ENCODE data around the gene PHF20. TPM values are rescaled to one million over a fixed set of nuclear protein-coding genes. Genes with fewer than 3 reads are reported as not detected.
"Not testable (repeated sequence)": the region's sequence is repeated elsewhere in the genome, so short reads cannot be mapped to it uniquely, and the experiment has no call there.

Gene PHF20
- total RNA-seq, 1 experiment from 2014 or later = 47.2 TPM

DNA sequence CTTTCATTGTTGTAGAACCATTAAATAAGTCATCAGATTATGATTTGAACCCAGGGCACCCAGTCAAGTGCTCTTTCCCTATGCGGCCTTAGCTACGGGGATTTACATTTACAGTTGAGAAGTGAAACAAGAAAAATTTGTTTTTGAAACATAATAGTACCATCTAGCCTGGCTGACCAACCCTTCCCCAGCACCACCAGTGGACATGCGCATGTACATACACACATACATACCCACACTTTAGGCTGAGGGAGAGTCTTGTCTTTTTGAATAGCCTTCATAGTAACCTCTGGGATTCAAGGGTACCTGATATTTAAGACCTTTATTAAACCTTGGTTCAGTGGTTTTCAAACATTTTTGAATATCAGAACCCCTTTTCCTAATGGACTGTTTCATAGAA is 148.7 kb downstream of the PHF20 start:
- no peak for DNase-seq (ENCODE audit: low spot score)

DNA sequence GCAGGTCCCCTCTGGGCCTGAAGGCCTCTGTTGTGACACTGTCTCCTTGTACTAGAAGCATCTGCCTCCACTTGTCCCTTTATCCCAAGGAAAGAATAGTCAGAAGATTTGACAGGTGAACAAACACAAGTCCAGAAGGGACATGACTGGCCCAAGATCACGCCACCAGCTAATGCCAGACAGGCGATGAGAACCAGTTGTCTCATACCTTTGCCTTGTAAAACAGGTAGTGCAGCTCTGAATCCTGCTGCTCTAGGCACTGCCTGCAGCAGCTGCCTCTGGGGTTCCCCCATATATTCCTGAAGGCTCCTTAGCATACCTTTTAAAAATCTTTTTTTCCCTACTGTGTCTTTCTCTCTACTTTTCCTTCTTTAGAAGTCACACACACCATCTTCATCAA is 157.5 kb downstream of the PHF20 start:
- no peak for DNase-seq (ENCODE audit: low spot score)

DNA sequence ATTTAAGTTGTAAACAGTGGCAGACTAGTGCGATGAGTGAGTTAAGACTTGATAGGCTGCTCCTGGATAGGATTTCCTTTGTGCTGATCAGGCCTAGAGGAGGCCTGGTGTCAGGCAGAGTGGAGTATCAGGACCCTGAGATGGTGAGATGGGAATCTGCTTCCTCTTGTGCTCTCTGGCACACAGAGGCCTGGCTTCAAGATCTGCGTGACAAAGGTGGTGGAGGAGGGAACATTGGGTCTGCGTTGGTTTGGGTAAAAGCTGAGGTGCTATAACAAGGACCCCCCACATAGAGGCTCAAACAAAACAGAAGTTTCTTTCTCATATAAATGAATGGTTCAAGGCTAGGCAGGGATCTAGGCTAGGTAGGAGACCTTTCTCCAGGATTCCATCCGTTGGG is 162.2 kb downstream of the PHF20 start:
- DNase-seq (ENCODE audit: low spot score) = no peak

DNA sequence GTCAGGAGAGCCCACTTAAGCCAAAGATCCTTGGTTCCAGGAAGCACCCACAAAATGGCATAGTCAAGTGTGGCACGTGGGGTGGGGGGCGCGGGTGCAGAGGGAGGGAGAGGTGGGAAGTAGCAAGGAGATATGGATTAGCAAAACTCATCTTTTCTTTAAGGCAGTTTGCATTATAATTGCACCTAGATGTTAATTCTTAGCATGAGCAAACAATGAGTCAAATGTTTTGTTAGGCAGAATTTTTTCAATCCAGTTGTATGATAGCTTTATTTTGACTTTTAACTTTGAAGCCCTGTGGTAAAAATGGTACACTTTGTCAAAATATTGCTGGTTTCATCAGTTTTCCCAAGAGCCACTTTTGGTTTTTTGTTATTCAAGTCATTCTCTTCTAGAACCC is 167.4 kb downstream of the PHF20 start:
- DNase-seq (ENCODE audit: low spot score) = no peak

DNA sequence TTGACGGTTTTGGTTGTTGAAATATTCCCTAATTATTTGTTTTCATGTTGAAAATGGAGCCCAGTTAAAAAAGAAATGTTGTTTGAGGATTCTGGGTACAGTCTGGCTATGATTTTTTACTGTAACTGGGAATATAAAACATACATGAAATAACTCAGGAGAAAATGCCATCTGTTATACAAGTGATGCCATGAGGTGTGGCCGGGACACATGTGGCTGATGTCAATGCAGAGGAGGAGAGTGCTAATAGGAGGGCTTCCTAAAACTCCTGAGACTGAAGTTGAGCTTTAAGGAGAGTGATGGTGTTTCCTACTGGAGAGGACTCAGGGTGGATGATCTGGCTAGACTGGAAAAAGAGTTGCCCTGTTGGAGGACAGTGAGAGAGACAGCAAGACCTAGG is 169.8 kb downstream of the PHF20 start:
- DNase-seq (ENCODE audit: low spot score) = no peak

DNA sequence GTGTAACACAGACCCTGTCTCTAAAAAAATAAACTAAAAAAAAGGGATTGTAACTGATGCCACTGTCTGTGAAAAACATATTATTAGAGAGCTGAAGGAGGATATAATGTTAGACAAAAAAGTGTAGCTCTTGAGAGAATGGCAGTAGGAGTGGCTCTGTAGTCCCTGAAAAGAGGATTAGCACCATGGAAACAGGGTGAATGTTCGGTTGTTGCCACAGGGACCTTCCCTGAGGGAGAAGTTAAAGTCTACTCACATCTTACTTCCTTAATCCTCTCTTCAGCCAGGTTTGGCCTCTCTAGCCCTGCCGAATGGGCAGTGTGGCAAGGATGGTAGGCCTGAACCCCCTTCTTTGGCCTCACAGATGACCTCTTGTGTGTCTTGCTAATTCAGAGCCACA is 170.4 kb downstream of the PHF20 start:
- DNase-seq (ENCODE audit: low spot score) = no peak

DNA sequence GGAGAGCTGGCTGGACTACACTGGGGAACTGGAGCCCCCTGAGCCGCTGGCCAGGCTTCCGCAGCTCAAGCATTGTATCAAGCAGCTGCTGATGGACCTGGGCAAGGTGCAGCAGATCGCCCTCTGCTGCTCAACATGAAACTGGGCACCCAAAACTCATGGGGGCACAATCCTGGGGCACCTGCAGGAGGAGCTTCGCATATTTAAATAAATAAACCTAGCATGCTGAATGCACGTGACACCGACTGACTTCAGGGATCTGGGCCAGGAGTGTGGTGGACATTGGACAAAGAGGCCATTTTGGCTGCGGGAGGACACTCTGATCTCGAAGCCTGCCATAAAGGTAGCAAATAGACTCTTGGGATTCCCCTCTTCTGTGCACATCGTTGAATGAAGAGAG is 175.7 kb downstream of the PHF20 start:
- peak; percentile 59 for DNase-seq (ENCODE audit: low spot score)

DNA sequence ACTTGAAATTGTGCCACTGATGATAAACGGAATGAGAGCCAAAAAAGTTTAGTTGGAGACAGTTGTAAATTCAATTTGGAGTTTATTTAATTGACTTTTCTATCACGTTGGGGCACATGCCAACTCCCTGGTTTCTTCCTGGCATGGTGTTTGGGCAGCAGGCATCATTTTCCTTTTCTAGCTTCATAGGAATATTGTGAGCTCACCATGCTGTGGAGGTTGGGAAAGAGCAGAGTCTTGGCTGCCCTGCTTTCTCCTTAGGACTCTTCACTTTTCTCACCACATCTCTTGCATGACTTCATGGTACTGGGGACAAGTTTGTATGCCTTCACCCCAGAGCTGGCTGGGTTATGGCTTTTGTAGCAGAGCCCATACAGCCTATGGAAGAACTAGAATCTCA is 176.1 kb downstream of the PHF20 start:
- DNase-seq (ENCODE audit: low spot score) = no peak

DNA sequence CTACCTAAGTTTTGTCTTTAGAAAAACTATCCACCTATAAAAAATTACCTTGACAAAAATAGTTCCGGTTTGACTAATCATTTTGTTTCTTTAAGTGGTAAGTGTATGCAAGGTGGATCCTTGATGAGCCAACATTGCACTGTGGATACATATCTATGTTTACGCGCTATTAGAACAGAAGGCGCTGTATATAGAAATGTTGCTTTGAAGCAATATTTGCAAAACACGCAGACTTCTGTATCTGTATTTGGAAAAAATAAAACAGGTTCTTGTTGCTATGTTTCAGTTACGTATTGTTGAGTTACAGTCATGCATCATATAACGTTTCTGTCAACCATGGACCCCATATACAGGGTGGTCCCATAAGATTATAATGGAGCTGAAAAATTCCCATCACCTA is 178.3 kb downstream of the PHF20 start:
- DNase-seq (ENCODE audit: low spot score) = no peak

DNA sequence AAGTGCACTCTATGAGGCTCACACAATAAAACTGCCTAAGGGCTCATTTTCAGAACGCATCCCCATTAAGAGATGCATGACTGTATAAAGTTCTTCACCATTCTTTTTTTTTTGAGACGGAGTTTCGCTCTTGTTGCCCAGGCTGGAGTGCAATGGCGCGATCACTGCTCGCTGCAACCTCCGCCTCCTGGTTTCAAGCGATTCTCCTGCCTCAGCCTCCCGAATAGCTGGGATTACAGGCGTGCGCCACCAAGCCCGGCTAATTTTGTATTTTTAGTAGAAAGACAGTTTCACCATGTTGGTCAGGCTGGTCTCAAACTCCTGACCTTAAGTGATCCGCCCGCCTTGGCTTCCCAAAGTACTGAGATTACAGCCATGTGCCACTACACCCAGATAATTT is 180.3 kb downstream of the PHF20 start:
- DNase-seq (ENCODE audit: low spot score) = not testable (repeated sequence)

DNA sequence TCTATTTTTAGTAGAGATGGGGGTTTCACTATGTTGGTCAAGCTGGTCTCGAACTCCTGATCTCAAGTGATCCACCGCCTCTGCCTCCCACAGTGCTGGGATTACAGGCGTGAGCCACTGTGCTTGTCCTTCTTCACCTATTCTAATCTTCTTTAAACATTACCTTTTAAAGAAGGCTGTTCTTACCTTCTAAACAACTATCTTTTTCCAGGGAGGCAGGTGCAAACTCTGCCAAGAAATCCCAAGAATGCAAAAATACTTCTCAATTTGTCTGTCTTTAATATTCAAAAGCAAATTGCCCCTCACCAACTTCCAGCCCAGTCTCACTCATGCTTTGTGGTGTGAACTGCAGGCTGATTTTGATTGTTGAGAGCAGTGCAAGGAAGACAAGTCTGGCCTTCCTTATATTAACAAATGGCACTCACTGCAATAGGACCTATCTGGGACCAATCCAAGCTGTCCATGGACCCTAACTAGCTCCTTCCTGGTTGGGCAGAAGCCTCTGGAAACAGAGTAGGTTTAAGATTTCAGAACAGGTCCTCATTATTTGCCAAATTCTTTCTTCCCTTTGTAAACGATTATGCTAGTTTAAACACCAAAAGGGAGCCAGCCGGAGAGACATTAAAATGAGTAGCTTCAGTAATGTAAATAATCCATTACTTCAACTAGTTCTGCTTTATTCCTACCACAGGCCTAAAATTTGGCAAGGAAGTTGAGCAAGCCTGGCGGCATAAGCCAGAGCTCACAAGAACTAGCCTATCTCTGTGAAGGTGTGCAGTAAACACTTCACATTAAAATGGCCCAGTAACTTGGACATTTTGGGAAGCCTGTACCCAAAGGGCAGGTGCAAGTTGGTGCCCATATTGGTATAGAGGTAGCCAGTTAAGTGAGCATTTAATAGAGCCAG is 180.9 kb downstream of the PHF20 start:
- peak; percentile 54 for DNase-seq (ENCODE audit: low spot score)

DNA sequence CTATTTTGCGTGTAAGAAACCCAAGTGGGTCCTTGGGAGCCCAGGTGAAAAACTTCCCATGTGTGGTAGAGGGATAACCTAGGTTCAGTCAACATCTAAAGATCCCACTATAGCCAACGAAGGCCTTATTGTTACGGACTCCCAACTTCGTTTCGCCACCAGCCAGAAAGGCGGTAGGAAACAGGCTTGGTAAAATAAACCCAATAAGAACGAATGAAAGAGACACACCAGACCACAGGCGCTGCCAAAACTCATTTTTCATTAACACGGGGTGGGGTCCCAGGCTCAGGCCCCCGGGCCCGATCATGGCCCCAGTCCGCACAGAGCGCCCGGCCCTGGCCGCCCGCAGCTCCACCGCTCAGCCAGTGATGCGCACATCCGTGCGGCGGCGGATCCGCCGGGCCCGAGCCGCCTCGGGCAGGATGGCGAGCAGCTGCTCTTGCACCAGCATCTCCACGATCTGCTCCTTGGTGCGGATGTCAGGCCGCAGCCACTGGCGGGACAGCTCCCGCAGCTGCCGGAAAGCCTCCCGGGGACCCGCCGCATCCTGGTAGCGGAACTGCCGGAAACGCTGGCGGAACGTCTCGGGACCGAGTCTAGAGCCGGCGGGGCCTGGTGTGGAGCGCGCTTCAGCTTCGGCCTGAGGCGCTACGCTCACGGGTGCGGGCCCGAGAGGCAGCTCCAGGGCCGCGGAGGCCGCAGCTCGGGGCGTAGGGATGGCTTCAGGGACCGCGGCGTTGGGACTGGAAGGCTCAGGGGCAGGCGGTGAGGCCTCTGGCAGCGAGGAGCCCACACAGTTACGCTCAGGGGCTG is 181.8 kb downstream of the PHF20 start:
- no peak for DNase-seq (ENCODE audit: low spot score)

DNA sequence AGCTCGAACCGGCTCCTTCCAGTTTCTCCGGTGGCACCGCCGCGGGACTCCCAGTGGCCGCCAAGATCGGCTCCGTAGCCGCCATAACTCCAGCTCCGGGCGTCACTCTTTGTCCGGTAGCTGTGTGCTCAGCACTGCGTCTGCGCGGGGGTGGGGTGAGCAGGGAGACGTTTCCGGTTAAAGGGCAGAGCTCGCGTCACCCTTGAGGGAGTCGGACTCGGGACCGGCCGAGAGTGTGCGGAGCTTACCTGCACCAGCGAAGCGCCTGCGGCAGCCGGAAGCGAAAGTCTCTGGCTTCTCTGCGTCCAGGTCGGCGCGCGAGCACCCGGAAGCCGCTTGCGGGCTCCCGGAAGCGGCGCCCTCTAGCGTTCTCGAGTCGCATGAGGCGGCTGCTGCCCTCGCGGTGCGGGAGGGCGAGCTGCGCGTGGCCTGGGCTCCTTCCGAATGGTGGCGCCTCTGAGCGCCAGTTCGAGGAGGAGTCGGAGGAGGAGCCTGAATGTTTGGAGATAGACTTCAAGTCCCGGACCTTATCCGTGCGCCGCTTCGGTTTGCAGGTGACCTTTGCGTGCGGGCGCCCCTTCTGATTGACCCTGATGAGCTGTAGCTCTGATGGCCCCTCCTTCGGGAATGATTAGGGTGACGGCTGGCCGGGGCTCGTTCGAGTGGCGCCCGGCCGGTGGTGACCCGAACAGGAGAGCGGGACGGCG is 182.5 kb downstream of the PHF20 start, which contains the start of gene SCAND1:
Gene SCAND1, minus strand, starts transcription at position 303 of the 707 bp plus-strand sequence. Its CDS starts 218 bp downstream, at position 85.
- peak; percentile 99 for DNase-seq (ENCODE audit: low spot score)

DNA sequence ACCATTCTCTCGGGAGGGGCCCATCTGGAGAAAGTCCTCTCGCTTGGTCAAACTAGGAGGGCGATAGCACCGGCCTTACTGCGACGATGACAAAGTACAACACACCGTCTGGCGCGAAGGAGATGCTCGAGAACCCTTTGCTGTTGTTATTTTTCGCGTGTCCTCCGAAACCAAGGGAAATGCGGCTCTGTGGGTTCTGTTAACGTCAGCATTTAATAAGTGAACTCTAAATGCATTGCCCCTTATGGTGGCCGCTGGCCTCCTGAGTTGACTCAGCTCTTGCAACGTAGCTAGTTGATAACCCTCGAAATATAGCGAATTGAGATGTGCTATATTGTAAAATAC is 183.1 kb downstream of the PHF20 start:
- peak; percentile 75 for DNase-seq (ENCODE audit: low spot score)

DNA sequence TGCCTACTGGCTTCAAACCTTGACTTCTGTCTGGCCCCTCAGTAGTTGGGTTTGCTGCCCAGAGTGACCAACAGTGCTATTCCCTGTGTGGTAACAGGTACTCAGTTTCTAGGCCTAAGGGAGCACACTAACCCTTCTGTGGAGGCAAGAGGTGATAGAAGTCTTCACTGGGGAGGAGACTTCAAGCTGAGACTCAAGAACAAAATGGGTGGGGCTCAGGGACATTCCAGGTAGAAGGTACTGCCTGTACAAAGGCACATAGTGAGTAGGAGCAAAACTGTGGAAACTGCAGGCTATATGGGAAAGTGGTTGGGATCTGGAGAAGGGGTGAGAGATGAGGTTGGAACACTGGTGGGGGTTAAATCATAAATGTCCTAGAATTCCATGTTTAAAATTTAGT is 184.8 kb downstream of the PHF20 start:
- peak; percentile 74 for DNase-seq (ENCODE audit: low spot score)

DNA sequence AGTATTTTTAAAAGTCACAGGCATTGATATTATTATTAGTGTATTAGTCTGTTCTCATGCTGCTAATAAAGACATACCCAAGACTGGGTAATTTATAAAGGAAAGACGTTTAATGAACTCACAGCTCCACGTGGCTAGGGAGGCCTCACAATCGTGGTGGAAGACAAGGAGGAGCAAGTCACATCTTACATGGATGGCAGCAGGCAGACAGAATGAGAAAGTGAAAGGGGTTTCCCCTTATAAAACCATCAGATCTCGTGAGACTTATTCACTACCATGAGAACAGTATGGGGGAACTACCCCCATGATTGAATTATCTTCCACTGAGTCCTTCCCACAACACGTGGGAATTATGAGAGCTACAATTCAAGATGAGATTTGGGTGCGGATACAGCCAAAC is 187.5 kb downstream of the PHF20 start:
- DNase-seq (ENCODE audit: low spot score) = not testable (repeated sequence)

DNA sequence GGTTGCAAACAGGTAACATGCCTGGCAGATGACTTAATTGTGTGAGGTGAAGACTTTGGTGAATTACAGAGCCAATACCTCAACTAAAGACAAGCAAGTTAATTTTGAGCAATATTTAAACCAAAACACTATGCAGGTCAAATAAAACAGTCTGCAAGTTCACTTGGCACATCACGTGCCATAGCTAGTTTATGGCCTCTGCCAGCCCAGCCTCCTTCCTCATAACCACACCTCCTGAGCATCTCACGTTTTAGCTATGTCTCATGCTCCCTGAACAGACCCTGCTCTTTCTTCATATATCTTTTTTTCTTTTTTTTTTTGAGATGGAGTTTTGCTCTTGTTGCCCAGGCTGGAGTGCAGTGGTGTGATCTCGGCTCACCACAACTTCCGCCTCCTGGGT is 192.1 kb downstream of the PHF20 start:
- DNase-seq (ENCODE audit: low spot score) = no peak

DNA sequence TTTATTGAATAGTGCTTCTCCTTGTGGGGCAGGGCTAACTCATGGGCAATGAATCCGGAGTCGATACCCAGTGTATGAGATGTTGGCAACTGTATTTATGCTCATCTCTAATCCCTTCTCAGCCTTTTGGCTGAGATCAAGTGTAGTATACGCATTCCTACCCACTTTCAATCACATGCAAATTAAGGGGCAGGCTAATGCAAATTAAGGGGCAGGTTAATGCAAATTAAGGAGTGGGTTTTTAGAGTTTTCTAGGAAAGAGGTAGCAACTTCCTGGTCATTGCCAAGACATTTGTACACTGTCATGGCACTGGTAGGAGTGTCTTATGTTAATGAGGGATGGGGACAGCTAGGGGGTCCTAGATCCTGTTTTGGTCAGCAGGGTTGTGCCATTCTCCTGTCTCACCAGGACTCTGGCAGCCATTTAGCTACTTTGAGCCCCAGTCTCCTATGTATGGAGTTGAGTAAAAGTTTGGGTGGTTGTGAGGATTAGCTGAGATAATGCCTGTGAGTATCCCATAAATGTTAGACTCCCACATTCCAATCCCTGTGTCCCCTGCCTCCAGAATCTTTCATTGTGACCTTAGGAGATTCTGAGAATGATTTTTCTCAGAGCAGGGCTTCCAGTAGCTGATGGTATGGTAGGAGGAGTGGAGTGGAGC is 196.3 kb downstream of the PHF20 start, which contains the start of gene CNBD2:
Gene CNBD2, plus strand, starts transcription at position 612 of the 662 bp plus-strand sequence. CDS start 173 bp downstream, outside the sequence.
- DNase-seq (ENCODE audit: low spot score) = no peak

DNA sequence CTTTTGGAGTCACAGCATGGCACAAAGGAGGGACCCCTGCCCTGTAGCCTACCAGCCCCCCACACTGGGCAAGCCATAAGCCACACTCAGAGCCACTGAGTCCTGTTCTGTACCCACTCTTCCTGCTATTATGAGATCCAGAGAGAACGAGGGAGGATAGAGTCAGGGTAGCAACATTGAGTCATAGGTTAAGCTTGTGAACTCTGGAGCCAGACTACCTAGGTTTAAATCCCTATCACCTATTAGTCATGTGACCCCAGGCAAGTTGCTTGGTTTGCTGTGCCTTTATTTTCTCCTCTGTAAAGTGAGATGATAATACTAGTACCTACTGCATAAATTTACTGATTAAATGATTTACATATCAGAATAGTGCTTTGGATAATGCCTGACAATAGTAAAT is 197.1 kb downstream of the PHF20 start:
- DNase-seq (ENCODE audit: low spot score) = no peak

DNA sequence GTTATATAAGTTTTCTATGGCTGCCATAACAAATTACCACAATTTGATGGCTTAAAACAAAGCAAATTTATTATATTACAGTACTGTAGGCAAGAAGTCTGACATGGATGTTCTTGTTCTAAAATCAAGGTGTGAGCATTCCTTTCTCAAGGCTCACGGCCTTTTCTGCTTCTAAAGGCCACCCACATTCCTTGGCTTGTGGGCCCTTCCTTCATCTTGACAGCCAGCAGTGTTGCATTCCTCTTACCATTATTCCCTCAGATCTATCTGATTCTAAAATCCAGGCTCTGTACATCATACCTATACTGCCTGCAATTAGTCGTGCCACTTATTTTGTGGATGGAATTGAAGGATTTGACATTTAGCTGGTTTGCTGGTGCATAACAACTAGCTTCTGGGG is 200.2 kb downstream of the PHF20 start:
- no peak for DNase-seq (ENCODE audit: low spot score)

DNA sequence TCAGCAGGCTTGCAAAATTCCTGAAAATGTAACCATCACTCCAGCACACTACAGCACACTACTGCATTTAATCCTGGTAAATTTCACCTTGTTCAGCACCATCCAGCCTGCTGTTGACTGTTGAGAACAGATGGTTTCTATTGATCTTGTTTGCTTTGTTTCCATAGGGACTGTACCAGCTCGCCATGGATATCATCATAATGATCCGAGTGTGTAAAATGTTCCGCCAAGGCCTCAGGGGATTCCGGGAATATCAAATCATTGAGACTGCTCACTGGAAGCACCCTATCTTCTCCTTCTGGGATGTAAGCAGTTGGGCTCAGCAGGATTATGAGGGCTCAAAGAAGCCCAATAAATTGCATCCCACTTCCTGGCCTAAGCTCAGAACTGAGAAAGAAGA is 200.6 kb downstream of the PHF20 start:
- DNase-seq (ENCODE audit: low spot score) = no peak
